Measurements from ENCODE around the gene MAFG. TPM values are rescaled to one million over a fixed set of nuclear protein-coding genes. Genes with fewer than 3 reads are reported as not detected.

Gene MAFG
- total and polyA plus RNA-seq, 2 of the 13 experiments (the other 11 are each of a cell fraction or from before 2014, with no cell fraction given), result 14.5 to 20.0 TPM

DNA sequence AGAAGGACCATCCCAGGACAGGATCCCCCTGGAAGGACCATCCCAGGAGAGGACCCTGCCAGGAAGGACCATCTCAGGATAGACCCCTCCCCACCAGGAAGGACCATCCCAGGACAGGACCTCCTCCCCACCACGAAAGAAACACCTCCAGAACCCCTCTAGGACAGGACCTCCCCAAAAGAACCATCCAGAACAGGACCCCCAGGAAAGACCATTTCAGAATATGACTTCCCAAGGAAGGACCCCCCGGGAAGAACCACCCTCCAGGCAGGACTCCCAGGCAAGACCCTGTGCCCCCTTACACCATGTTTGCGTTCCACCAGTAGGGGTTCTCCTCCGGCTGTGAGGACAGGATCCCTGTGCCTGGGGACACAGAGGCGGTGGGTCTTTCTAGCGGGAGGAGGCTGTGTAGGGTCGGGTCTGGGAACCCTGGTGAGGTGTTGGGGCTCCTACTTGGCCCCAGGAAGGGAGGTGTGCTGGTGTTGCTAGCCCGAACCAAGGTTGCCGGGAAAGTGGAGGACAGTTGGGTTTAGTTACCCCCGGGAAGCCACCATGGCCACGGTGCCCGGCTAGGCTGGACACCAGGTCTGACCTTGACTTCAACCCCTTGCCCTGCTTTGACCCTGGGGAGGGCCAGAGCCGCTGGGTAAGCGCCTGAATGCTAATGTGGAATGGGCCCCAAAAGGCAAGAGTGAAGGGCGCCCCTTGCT, 31.3 kb upstream of the MAFG start (continued):
- TF ChIP-seq, protein P1, sequence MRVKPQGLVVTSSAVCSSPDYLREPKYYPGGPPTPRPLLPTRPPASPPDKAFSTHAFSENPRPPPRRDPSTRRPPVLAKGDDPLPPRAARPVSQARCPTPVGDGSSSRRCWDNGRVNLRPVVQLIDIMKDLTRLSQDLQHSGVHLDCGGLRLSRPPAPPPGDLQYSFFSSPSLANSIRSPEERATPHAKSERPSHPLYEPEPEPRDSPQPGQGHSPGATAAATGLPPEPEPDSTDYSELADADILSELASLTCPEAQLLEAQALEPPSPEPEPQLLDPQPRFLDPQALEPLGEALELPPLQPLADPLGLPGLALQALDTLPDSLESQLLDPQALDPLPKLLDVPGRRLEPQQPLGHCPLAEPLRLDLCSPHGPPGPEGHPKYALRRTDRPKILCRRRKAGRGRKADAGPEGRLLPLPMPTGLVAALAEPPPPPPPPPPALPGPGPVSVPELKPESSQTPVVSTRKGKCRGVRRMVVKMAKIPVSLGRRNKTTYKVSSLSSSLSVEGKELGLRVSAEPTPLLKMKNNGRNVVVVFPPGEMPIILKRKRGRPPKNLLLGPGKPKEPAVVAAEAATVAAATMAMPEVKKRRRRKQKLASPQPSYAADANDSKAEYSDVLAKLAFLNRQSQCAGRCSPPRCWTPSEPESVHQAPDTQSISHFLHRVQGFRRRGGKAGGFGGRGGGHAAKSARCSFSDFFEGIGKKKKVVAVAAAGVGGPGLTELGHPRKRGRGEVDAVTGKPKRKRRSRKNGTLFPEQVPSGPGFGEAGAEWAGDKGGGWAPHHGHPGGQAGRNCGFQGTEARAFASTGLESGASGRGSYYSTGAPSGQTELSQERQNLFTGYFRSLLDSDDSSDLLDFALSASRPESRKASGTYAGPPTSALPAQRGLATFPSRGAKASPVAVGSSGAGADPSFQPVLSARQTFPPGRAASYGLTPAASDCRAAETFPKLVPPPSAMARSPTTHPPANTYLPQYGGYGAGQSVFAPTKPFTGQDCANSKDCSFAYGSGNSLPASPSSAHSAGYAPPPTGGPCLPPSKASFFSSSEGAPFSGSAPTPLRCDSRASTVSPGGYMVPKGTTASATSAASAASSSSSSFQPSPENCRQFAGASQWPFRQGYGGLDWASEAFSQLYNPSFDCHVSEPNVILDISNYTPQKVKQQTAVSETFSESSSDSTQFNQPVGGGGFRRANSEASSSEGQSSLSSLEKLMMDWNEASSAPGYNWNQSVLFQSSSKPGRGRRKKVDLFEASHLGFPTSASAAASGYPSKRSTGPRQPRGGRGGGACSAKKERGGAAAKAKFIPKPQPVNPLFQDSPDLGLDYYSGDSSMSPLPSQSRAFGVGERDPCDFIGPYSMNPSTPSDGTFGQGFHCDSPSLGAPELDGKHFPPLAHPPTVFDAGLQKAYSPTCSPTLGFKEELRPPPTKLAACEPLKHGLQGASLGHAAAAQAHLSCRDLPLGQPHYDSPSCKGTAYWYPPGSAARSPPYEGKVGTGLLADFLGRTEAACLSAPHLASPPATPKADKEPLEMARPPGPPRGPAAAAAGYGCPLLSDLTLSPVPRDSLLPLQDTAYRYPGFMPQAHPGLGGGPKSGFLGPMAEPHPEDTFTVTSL (CRISPR knock-in tag; IDR thresholded peaks at IDR 0.05; ENCODE audit: borderline replicate concordance), result no peak
- TF ChIP-seq KDM5A (IDR thresholded peaks at IDR 0.05; ENCODE audit: borderline replicate concordance, low read length), result no peak
- peak; percentile 18; the same call in 1 of the 2 replicates for TF ChIP-seq NFE2L1 (CRISPR knock-in tag; IDR thresholded peaks at IDR 0.05; ENCODE audit: borderline replicate concordance)
- TF ChIP-seq ADNP (CRISPR knock-in tag; IDR thresholded peaks at IDR 0.05), result no peak
- no peak for TF ChIP-seq ELF1 (CRISPR knock-in tag; IDR thresholded peaks at IDR 0.05)
- TF ChIP-seq NFE2 (CRISPR knock-in tag; IDR thresholded peaks at IDR 0.05), result no peak
- no peak for TF ChIP-seq GZF1 (CRISPR knock-in tag; IDR thresholded peaks at IDR 0.05)
- TF ChIP-seq, protein P2, sequence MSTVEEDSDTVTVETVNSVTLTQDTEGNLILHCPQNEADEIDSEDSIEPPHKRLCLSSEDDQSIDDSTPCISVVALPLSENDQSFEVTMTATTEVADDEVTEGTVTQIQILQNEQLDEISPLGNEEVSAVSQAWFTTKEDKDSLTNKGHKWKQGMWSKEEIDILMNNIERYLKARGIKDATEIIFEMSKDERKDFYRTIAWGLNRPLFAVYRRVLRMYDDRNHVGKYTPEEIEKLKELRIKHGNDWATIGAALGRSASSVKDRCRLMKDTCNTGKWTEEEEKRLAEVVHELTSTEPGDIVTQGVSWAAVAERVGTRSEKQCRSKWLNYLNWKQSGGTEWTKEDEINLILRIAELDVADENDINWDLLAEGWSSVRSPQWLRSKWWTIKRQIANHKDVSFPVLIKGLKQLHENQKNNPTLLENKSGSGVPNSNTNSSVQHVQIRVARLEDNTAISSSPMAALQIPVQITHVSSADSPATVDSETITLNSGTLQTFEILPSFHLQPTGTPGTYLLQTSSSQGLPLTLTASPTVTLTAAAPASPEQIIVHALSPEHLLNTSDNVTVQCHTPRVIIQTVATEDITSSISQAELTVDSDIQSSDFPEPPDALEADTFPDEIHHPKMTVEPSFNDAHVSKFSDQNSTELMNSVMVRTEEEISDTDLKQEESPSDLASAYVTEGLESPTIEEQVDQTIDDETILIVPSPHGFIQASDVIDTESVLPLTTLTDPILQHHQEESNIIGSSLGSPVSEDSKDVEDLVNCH (CRISPR knock-in tag; IDR thresholded peaks at IDR 0.05), result no peak
- TF ChIP-seq MTF2 (CRISPR knock-in tag; IDR thresholded peaks at IDR 0.05; ENCODE audit: borderline replicate concordance), result no peak
- TF ChIP-seq RARA (CRISPR knock-in tag; IDR thresholded peaks at IDR 0.05), result peak; percentile 79
- no peak for TF ChIP-seq SETDB1 (CRISPR knock-in tag; IDR thresholded peaks at IDR 0.05; ENCODE audit: borderline replicate concordance)
- TF ChIP-seq, protein P3, sequence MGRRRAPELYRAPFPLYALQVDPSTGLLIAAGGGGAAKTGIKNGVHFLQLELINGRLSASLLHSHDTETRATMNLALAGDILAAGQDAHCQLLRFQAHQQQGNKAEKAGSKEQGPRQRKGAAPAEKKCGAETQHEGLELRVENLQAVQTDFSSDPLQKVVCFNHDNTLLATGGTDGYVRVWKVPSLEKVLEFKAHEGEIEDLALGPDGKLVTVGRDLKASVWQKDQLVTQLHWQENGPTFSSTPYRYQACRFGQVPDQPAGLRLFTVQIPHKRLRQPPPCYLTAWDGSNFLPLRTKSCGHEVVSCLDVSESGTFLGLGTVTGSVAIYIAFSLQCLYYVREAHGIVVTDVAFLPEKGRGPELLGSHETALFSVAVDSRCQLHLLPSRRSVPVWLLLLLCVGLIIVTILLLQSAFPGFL (CRISPR knock-in tag; IDR thresholded peaks at IDR 0.05), result no peak
- TF ChIP-seq, protein P4, sequence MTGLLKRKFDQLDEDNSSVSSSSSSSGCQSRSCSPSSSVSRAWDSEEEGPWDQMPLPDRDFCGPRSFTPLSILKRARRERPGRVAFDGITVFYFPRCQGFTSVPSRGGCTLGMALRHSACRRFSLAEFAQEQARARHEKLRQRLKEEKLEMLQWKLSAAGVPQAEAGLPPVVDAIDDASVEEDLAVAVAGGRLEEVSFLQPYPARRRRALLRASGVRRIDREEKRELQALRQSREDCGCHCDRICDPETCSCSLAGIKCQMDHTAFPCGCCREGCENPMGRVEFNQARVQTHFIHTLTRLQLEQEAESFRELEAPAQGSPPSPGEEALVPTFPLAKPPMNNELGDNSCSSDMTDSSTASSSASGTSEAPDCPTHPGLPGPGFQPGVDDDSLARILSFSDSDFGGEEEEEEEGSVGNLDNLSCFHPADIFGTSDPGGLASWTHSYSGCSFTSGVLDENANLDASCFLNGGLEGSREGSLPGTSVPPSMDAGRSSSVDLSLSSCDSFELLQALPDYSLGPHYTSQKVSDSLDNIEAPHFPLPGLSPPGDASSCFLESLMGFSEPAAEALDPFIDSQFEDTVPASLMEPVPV (CRISPR knock-in tag; IDR thresholded peaks at IDR 0.05), result no peak
- TF ChIP-seq ZSCAN9 (CRISPR knock-in tag; IDR thresholded peaks at IDR 0.05; ENCODE audit: borderline replicate concordance), result no peak
- TF ChIP-seq ZNF563 (CRISPR knock-in tag; IDR thresholded peaks at IDR 0.05), result no peak
- no peak for TF ChIP-seq MBD4 (IDR thresholded peaks at IDR 0.05; ENCODE audit: borderline replicate concordance, low read length)
- peak; percentile 13; the same call in 1 of the 2 replicates for TF ChIP-seq ZBTB7B (CRISPR knock-in tag; IDR thresholded peaks at IDR 0.05)
- no peak for TF ChIP-seq ZNF883 (CRISPR knock-in tag; IDR thresholded peaks at IDR 0.05; ENCODE audit: not compliant biosample characterization)

Data from HepG2 (cell line).